NOMO-1 treated with DMSO at 0.1 percent for 48 hours (cell line): ENCODE data around the gene MED22.

Experiments
- DNase-seq: peaks from one replicate; lab custom pipeline; 2025; ENCODE audit not compliant: unreplicated experiment; lab: John Stamatoyannopoulos, UW

Gene MED22

DNA sequence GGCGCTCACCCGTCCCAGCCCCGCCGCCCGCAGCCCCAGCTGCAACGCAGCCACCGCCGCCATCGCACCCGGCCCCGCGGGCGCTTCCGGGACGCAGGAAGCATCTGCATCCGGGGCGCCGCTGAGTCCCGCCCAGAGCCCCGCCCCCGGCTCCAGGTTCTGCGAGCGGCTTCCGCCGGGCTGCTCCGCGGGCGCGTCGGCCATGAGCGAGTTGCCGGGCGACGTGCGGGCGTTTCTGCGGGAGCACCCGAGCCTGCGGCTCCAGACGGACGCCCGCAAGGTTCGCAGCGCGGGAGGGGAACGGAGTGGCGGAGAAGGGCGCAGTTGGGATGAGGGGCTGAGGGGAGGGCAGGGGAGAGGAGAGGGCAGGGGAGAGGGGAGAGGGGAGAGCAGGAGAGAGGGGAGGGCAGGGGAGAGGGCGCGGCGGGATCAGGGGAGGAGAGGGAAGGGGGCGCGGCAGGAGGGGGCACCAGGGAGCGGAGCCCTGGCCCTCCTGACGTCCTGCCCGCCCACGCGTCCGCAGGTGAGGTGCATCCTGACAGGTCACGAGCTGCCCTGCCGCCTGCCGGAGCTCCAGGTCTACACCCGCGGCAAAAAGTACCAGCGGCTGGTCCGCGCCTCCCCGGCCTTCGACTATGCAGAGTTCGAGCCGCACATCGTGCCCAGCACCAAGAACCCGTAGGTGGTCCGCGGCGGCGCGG lies 8.6 kb upstream of the MED22 start, which contains the start of the genes SURF1 and SURF2:
TSS of gene SURF1 (minus strand) at position 97 of the 701 bp plus-strand sequence. CDS start at position 63, 34 bp downstream.
TSS of gene SURF2 (plus strand) at position 160 of the 701 bp plus-strand sequence. CDS start at position 203, 43 bp downstream.
- peak; percentile 41 for DNase-seq

DNA sequence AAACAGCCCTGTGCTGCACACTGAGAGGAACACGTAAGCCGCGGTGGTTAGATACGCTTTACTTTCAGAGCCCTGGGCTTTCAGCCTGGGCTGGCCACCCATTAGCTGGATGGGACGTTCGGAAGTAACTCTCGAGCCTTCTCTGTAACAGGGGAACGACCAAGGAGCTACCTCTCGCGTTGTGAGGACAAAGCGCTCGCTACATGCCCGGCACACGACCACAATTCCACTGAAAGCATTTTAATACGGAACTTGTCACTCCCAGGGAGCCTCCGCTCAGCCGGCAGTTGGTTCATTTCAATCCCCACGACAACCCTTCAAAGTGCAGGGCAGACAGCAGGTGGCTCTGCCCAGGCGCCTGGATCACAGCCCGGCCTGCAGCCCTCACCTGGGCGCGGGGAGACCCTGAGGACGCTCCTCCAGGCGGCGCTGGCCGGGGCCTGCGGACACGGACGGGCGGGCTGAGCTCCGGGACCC lies 8.0 kb upstream of the MED22 start:
- DNase-seq: peak; percentile 32

DNA sequence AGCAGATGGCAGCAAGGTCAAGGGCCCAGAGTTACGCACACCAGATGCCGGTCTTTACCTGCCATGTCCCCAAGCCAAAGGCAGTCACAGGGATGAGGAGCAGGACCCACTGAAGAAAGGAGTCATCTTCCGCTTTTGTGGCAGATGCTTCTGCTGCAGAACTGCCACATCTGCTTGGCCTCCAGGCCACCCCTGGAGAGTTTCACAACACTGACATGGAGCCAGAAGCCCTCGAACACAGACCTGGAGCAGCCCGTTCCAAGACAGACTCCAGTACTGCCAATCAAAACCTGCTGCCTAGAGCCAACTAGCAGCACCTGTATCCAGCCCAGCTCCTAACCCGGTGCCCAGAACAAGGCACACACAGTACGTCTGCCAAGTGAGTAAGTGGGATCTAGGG lies 6.8 kb upstream of the MED22 start:
- peak; percentile 60 for DNase-seq

DNA sequence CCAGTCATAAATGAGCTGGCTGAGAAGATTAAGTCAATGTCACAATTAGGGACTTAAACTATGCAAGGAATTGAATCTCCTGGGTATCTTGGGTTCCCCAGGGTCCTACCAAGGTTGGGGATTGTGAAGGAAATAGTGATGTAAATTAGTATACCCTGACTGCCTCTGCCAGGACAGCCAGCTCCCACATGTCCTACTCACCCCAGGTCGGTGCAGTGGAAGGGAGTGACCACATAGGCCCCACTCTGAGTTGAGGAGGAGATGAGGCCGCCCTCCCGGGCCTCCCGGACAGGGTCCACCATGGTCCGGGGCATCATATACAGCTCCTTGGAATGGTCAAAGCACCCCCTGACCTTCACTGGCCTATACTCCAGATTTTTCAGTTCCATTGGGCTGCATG lies 5.6 kb upstream of the MED22 start:
- no peak for DNase-seq

DNA sequence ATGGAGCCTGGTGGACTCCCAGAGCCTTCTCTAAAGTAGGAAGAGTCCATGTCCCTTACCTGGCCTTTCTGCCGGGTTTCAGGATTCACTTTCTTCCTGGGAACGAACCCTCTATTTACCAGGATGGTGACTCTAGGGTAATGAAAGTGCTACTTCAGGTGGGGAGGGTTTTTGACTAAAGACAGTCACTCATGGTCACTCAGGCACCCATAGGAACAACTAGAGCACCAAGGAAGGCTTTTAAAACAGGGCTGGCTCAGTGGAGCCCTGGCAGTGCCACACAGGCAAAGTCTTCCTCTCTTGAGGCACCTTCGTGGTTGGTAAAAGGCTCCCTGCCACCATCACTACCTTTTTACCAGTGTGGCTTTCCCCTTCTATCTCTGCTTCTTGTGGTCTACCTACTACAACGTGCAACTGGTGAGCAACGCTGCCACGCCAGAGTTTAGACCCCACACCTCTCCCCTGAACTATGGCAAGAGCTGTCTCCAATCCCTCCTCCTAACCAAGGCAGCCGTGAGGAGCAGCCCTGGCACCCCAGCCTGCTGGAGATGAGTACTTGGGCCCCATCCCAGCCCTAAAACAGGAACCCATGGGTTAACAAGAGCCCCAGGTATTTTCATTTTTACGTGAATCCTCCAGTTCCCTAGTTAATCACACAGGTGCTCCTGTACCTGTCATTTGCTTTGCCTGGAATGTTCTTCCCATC lies 4.9 kb upstream of the MED22 start:
- DNase-seq: no peak

DNA sequence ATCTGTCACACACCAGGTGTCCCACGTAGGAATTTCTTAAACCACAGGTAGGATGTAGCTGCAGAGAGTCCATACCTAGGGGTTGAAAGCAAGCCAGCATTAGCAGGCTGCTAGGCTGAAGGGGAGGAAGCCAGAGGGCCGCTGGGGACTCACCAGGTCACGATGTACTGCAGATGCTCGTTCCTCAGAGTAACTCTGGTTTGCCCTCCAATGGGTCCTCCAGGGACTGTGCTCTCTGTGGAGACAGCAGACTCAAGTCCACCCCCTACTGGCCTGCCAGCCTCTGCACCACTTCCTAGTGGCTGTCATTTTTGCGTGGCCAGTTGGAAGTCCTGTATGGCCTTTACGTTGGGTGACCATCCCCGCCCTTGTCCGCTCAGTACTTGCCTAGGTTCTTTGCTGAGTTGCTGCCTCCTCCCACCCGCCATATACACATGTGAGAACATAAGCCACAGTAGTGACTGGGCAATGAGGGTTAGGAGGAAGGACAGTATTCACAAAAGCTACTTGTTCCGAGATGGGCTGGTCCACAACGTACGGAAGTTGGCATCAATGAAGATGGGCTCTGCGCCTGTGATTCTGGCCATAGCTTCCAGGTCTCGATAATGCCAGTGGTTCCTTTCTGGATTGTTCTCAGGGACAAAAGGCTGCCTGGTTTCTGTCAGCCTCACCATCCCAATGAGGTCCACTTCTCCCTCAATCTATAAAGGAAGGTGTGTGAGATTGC lies 4.1 kb upstream of the MED22 start:
- peak; percentile 71 for DNase-seq

DNA sequence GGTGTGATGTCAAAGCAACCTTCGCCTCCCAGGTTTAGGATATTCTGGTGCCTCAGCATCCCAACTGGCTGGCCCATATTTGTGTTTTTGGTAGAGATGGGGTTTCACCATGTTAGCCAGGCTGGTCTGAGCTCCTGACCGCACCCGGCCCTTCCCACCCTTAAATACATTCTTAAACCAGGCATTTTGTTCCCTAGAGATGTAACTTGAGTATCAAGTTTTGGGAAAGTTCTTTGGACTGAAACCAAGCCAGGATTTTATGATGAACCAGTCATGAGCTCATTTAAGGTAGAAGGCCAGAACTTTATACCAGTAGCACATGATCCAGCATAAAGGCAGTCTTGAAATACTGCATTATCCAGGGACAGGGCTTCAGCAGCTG lies 3.6 kb upstream of the MED22 start:
- DNase-seq: no peak

DNA sequence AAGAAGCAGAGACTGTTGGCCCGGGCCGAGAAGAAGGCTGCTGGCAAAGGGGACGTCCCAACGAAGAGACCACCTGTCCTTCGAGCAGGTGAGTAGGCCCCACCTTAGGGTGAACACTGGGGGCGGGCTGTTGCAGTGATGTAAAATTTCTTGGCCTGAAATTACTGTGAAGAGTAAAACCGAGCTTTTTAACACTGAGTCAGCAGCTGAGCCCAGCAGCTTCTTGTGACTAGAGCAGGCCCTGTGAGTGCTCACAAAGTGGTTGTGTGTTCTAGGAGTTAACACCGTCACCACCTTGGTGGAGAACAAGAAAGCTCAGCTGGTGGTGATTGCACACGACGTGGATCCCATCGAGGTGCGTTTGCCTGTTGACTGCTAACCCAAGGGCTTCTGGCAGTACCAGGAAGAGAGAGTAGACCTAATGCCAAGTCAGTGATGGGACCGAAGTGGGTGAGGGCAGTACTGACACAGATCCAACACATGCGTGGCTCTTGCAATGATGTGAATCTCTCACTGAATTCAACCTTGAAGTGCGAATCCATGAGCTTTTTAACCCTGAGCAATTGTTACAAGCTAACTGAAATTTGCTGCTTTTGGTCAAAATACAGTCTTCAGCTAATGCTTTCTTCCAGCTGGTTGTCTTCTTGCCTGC lies 2.2 kb upstream of the MED22 start:
- DNase-seq: no peak

DNA sequence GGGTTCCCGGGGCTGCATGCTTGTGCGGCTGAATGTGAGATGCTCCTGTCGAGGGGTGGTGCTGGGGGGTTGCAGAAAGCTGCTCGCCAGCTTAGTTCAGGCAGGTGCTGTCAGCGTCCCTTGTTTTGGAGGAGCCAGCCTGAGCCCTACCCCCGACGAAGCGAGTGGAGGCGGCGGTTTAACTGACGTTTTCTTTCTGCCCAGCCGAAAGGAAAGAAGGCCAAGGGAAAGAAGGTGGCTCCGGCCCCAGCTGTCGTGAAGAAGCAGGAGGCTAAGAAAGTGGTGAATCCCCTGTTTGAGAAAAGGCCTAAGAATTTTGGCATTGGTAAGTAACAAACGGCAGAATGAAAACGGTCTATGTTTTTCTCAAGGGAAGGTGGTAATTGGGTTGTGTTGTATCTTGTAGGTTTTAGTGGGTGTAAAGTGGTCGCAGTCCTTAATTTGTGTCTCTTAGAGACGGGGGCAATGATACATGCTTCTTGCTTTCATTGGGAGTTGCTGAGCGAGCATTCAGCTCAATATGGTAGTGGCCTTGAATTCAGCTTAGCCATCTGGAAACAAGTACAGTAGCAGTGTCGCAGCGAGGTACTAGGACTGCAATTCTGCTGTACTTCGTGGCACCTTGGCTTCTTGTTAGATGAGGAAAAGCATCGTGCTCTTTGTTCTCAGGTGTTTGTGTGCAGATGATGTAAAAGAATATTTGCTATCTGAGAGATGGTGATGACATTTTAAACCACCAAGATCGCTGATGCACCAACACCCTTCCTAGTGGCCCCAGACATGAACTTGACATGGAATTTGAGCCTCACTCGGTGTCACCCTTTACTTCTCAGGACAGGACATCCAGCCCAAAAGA lies 1.0 kb upstream of the MED22 start:
- no peak for DNase-seq

DNA sequence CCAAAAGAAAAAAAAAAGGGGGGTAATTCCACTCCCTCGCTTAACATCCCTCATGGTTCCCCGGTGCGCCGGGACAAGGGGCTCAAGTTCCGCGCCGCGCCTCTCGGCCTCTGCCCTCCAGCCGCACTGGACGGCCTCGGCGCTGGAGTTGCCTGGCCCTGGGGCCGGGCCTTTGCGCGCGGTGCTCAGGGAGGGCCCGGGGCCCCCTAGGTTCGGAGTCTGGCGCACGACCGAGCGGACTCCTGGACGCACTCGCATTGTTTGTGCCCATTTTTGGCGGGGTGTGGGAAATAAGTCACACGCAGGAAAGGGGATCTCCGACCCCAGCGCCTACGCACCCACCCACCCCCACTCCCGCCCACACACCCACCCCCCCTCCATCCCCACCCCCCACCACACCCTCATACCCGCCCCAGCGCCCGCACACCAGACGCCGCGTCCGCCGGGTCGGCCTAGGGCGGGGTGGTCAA lies 381 bp downstream of the MED22 start:
- peak; percentile 36 for DNase-seq

DNA sequence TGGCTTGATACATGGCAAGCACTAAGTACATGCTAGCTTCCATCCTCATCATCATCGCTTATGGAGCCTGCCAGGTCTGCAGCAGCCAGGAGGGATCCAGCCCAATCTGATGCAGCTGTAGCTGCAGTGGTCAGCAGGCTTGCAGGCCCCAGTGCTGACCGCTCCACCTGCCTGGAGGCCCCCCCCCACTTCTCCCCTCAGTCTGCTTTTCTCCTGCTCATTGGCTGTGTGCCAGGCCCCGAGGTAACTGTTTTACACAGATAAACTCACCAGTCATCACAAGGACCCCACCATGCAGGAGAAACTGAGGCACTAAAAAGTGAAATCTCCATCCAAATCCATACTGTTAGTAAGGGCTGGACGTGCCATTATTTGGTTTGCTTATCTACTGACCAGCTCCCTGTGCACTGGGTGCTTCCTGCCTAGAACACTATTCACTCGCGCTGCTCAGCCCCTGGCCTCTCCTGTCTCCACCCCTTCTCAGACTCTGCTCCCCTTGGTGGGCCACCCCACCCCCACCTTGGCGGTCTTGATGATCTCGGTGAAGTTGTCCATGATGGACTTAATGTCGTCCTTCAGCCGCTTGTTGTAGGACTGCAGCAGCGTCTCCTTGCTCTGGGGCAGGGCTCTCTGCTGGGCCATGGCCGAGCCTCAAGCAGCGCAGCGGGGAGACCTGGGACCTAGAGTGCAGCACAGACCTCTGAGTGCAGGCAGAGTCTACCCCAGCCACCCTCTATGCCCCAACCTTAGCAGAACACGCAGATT lies 1.7 kb downstream of the MED22 start:
- no peak for DNase-seq

DNA sequence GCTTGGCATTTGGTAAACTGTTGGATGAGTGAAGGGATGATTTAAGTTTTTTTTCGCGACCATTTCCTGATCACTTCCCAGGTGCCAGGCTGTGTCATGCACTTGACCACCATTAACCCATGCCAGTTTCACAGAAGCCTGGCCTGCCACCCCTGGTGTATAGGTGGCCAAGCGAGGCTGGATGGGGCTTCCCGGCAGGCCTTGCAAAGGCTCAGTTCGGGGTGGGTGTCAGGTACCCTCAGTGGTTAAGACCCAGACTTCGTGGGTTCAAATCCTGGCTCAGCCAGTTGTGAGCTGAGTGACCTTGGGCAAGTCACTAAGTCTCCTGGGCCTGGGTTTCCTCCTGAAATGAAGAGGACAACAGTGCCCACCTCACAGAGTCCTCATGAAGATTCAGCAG lies 2.3 kb downstream of the MED22 start:
- DNase-seq: no peak

DNA sequence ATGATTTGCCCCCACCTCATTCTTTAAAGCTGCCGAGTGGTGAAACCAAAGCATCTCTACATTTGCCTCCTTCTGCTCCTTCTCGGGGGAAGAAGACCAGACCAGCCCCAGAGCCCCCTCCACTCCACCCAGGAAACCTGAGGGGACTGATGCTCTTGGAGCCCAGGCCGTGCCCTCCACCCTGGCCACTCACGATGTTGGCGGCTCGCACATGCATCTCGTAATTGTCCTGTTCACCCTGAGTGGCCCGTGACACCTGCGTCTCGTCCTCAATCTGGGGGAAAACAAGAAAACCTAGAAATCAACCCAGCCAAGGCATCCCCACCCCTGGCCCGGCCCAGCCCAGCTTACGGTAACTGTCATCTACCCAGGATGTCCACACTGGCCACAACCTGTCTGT lies 3.0 kb downstream of the MED22 start:
- DNase-seq: no peak

DNA sequence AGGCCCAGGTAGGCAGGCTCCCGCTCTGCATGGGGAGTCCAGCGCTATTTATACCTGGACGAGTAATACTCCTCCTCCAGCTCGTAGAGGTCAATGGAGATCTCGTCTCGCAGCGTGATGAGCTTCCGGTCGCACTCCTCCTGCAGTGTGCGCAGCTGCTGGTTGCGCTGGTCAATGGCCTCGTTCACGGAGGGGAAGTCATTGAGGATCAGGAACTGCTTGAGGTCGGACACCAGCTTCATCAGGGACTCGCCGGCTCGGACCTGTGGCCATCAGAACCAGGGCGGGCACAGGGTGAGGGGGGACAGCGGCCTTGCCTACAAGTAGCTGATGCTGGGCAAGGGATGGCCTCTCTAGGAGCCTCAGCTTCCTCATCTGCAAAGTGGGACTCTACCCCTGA lies 3.9 kb downstream of the MED22 start:
- no peak for DNase-seq

DNA sequence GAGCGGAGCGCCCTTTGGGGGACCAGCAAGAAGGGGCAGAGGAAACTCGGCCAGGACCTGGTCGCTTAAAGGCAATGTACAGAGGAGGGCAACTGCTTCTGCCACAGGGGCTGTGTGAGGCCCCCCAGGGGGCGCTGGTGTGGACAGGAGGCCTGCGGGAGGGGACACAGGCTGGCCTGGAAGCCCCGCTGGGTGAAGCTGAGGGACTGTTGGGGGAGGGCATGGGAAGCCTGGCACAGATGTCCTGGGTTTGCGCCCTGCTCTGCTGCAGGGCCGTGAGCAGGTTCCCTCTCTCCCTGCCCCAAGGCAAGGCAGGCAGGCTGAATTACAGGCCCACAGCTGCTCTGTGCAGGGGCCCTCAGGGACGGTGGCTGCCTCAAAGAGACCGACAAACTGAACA lies 5.4 kb downstream of the MED22 start:
- no peak for DNase-seq

DNA sequence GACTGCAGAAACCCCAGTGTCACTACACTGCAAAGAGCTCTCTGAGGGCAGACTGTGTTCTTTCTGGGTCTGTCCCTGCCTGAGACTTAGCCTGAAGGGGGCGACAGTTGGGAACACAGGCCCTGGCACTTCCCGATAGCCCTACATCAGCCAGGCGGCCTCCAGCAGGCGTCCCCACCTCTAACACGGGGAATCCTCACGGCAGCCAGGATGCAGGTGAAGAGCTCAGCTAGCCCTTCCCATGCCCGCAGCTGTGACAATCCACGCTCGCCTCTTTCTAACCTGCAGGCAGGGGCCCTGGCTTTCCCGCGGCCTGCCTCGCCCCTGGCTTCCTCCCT lies 5.9 kb downstream of the MED22 start:
- DNase-seq: no peak

DNA sequence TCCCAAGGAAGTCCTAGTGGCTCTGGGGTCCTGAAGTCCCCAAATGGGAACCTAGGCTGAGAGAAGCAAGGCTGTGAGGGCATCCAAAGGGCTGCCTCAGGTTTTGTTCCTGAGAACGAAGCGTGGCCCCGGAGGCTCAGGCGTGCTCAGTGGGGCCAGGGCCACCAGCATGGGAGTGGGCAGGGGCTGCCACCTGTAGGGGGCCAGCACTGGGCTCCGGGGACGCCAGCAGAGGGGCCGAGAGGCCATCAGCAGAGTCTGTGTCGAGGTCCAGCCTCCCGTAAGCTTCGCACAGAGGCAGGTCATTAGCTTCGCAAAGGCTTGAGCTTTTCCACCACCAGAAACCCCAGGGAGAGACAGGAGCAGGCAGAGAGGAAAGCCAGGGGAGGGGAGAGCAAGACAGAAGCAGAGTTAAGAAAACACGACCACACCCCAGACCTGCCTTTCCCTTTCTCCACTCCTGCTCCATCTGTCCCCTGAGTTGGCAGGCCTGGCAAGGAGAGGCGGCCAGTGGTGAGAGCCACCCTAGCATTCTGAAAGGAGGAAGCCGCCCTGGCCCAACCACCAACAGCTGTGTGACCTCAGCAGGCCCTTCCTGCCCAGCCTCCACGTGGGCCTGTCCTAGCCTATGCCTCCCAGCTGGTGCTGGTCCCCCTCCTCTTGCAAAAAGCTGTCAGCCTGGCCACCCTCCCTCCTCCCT lies 6.4 kb downstream of the MED22 start:
- no peak for DNase-seq

DNA sequence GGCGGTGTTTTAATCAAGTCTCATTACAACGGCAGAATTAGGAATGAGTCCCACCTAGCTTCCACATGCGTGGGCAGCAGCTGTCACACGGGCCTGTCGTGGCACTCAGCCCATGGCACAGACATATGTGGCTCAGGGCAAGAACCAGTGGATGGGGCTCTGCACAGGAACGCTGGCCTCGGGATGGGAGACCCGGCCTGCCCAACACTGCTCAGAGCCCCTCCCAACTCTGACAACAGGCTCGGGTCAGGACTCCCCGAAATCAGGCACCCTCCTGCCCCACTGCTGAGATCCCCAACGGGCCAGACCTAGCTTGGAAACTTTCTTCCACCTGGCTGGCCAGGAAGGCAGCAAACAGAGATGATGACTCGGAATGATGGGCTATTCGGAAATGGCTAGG lies 7.0 kb downstream of the MED22 start:
- DNase-seq: no peak

DNA sequence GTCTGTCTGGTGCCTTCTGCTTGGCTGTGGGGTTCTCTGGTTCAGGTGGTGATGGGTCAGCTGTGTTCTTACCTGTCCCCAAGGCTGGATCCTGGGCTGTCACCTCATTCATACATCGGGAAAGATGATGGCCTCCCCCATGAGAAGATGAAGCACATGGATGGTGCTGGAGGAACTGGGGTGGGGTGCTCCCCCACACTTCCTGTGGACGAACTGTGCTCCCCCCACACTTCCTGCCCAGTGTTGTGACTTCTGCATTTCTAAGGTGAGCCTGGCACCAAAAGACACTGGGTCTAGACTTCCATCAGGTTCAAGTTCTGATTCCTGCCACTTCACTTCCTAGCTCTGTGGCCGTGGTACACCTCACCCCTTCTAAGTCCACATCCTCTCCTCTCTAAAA lies 7.7 kb downstream of the MED22 start:
- DNase-seq: peak; percentile 54
